Loucy (cell line): Measurements from ENCODE around the gene CFAP251.

Experiments
- H2AFZ ChIP-seq: fragments of 200-600 bp; sonication (generic); 2 replicates; pipeline ENCODE4 v1.6.0; 2016; ENCODE audit warnings: antibody characterized with exemption, mild to moderate bottlenecking, low read length, moderate library complexity
- H3F3A ChIP-seq: fragments of 200-600 bp; 2 replicates; pipeline ENCODE4 v1.6.0; 2016; ENCODE audit warnings: antibody characterized with exemption, low read depth, mild to moderate bottlenecking
- H3K27me3 ChIP-seq: fragments of 200-600 bp; sonication (generic); 2 replicates; pipeline ENCODE4 v1.6.1; 2014; ENCODE audit warnings: low read length, mild to moderate bottlenecking; ENCODE audit not compliant: insufficient read depth, poor library complexity, severe bottlenecking
- H3K36me3 ChIP-seq: fragments of 200-600 bp; sonication (generic); 2 replicates; pipeline ENCODE4 v1.6.1; 2016; ENCODE audit warnings: low read length; ENCODE audit not compliant: insufficient read depth
- H3K4me1 ChIP-seq: fragments of 200-600 bp; sonication (generic); 2 replicates; pipeline ENCODE4 v1.5.1; 2014; ENCODE audit warnings: low read length, mild to moderate bottlenecking; ENCODE audit not compliant: insufficient read depth, poor library complexity, severe bottlenecking
- H3K4me2 ChIP-seq: fragments of 200-600 bp; sonication (generic); 2 replicates; pipeline ENCODE4 v1.6.0; 2014; ENCODE audit warnings: antibody characterized with exemption, low read length, low read depth, mild to moderate bottlenecking; ENCODE audit not compliant: poor library complexity, severe bottlenecking
- H3K4me3 ChIP-seq: fragments of 200-600 bp; sonication (generic); 2 replicates; pipeline ENCODE4 v1.5.1; 2014; ENCODE audit warnings: low read length, mild to moderate bottlenecking, mixed read lengths; ENCODE audit not compliant: poor library complexity, severe bottlenecking
- H3K79me2 ChIP-seq: fragments of 200-600 bp; sonication (generic); 2 replicates; pipeline ENCODE4 v1.6.1; 2014; ENCODE audit warnings: low read length; ENCODE audit not compliant: insufficient read depth
- H3K9ac ChIP-seq: fragments of 200-600 bp; sonication (generic); 2 replicates; pipeline ENCODE4 v1.6.0; 2014; ENCODE audit warnings: mild to moderate bottlenecking, low read depth, low read length, moderate library complexity; ENCODE audit not compliant: poor library complexity, severe bottlenecking
- H3K9me2 ChIP-seq: fragments of 200-600 bp; sonication (generic); replicated peaks from 2 replicates; pipeline ENCODE4 v1.6.1; 2016; ENCODE audit warnings: low read depth, low read length, mixed read lengths
- H3K9me3 ChIP-seq: fragments of 200-600 bp; sonication (generic); 2 replicates; pipeline ENCODE4 v1.6.1; 2014; ENCODE audit warnings: mild to moderate bottlenecking, antibody characterized with exemption, low read length, low read depth; ENCODE audit not compliant: insufficient read depth
- H4K20me1 ChIP-seq: fragments of 200-600 bp; sonication (generic); 2 replicates; pipeline ENCODE4 v1.6.0; 2014; ENCODE audit warnings: antibody characterized with exemption, low read length, mild to moderate bottlenecking; ENCODE audit not compliant: insufficient read depth, poor library complexity, severe bottlenecking
- EZH2phosphoT487 ChIP-seq: fragments of 200-600 bp; IDR thresholded peaks from 2 replicates; pipeline ENCODE4 v1.6.1; 2018; ENCODE audit warnings: antibody characterized with exemption, mild to moderate bottlenecking, moderate library complexity, borderline replicate concordance
- TF ChIP-seq, protein P1 (sequence below): fragments of 200-600 bp; sonication (generic); conservative IDR thresholded peaks from 2 replicates; pipeline ENCODE4 v1.5.1; 2014; ENCODE audit warnings: mild to moderate bottlenecking, antibody characterized with exemption, low read length

Gene CFAP251

DNA sequence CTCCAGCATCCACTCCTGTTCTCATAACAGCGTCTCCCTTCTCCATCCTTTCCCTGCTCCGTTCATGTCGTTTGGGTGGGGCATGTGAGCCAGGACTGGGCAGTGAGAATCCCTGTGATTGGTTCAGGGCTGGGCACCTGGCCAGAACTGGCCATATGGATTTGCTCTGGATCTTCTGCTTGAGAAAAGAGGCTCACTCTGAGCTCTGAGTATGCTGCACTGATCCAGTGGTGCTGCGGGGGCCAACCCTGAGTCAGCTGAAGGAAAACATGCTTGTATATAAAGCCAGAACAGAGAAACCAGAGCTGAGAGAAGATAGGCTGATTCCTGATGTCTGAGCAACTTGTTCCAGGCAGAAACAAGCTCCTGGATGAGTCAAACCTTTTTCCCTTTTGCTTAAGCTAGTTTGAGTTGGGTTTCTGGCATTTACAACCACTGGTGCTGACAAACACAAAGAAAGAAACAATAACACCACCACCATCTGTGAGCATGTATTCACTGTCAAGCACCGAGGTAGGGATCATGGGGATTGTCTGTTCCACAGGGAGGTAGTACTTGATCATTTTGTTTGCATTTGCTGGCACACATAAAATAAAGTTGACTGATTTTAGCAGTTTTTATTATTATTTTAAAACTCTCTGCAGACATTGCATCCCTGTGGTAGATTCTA lies 45.7 kb upstream of the CFAP251 start:
- H3K27me3 ChIP-seq = no peaks in the 10 kb centered on the region
- no peaks in the 10 kb centered on the region for H4K20me1 ChIP-seq
- H3K9me2 ChIP-seq = no peaks in the 10 kb centered on the region
- no peaks in the 10 kb centered on the region for H3K9me3 ChIP-seq
- H3K4me3 ChIP-seq = no peak overlapping the region
- H3K36me3 ChIP-seq = no peaks in the 10 kb centered on the region
- no peak overlapping the region for H3K4me2 ChIP-seq
- TF ChIP-seq, protein P1, sequence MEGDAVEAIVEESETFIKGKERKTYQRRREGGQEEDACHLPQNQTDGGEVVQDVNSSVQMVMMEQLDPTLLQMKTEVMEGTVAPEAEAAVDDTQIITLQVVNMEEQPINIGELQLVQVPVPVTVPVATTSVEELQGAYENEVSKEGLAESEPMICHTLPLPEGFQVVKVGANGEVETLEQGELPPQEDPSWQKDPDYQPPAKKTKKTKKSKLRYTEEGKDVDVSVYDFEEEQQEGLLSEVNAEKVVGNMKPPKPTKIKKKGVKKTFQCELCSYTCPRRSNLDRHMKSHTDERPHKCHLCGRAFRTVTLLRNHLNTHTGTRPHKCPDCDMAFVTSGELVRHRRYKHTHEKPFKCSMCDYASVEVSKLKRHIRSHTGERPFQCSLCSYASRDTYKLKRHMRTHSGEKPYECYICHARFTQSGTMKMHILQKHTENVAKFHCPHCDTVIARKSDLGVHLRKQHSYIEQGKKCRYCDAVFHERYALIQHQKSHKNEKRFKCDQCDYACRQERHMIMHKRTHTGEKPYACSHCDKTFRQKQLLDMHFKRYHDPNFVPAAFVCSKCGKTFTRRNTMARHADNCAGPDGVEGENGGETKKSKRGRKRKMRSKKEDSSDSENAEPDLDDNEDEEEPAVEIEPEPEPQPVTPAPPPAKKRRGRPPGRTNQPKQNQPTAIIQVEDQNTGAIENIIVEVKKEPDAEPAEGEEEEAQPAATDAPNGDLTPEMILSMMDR = no peak
- TF ChIP-seq EZH2phosphoT487 = no peak
- no peaks in the 10 kb centered on the region for H3K79me2 ChIP-seq
- H3K9ac ChIP-seq = no peak overlapping the region
- H2AFZ ChIP-seq = no peak overlapping the region
- H3F3A ChIP-seq = no peaks in the 10 kb centered on the region
- H3K4me1 ChIP-seq = peaks cover 4% of the 10 kb centered on the region

DNA sequence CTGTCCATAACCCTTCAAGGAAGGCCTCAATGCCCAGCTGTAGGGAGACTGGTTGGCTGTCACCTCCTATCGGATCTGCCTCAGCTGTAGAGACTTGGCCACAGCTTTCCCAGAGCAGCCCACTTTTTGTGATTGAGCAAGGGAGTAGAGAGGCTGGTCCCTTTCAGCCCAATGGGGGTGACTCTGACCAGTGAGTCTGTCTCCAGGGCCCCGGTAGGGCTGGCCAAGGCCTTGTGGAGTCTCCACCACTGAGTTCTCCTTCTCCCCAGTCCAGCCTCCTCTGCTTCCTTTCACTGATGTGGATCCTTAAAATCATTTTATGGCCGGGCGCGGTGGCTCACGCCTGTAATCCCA lies 45.2 kb upstream of the CFAP251 start:
- Histone ChIP-seq H4K20me1 (no peaks in the 10 kb centered on the region), H3F3A (no peaks in the 10 kb centered on the region), H3K36me3 (no peaks in the 10 kb centered on the region), H3K9me2 (no peaks in the 10 kb centered on the region), H3K4me2 (no peak overlapping the region), H3K79me2 (no peaks in the 10 kb centered on the region), H3K9ac (no peak overlapping the region), H3K4me1 (peaks cover 4% of the 10 kb centered on the region), H2AFZ (no peak overlapping the region), H3K4me3 (no peak overlapping the region), H3K9me3 (no peaks in the 10 kb centered on the region), H3K27me3 (no peaks in the 10 kb centered on the region)
- no peak for TF ChIP-seq EZH2phosphoT487
- TF ChIP-seq, protein P1 = no peak

DNA sequence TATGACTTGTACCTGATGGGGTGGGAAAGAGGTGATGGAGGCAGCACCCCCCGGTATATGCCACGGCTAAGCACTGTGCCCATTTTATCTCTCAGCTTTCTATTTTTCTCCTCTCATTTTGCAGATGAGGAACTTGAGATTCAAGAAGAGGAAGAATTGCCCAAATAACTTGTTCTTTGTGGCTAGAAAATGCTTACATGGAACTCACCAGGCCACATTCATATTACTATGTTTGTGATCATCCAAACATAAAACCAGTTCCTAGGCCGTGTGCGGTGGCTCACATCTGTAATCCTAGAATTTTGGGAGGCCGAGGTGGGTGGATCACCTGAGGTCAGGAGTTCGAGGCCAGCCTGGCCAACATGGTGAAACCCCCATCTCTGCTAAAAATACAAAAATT lies 44.3 kb upstream of the CFAP251 start:
- no peaks in the 10 kb centered on the region for H4K20me1 ChIP-seq
- H3K36me3 ChIP-seq = no peaks in the 10 kb centered on the region
- H3K9me2 ChIP-seq = no peaks in the 10 kb centered on the region
- H3K4me1 ChIP-seq = peaks cover 4% of the 10 kb centered on the region
- no peak overlapping the region for H3K9ac ChIP-seq
- H2AFZ ChIP-seq = no peak overlapping the region
- no peak overlapping the region for H3K4me2 ChIP-seq
- no peak overlapping the region for H3K4me3 ChIP-seq
- no peaks in the 10 kb centered on the region for H3K9me3 ChIP-seq
- H3F3A ChIP-seq = no peaks in the 10 kb centered on the region
- H3K79me2 ChIP-seq = no peaks in the 10 kb centered on the region
- no peaks in the 10 kb centered on the region for H3K27me3 ChIP-seq
- TF ChIP-seq, protein P1 = no peak
- no peak for TF ChIP-seq EZH2phosphoT487
